PC-3 (cell line): ENCODE data around the gene SHROOM2. TPM values are rescaled to one million over a fixed set of nuclear protein-coding genes. Genes with fewer than 3 reads are reported as not detected.

ENCODE experiments used
- ATAC-seq: fragments of 200-7000 bp; cut with Tn5 transposase; 2 replicates; pipeline ENCODE4 v1.9.1; 2020; ENCODE audit warnings: mild to moderate bottlenecking, moderate library complexity
- BruUV-seq: library from RNA; stranded (reverse); fragments of 400-500 nt; replicated peaks from 2 replicates; lab custom pipeline; 2021; lab: Mats Ljungman, UMichigan
- CTCF ChIA-PET: fragments of 300-600 bp; sonication (Branson Sonifier 250); formaldehyde crosslinking; loops from one replicate; lab custom pipeline; 2022; ENCODE audit warnings: antibody characterized with exemption; lab: Charles Lee
- POLR2A ChIA-PET: fragments of 300-600 bp; sonication (Branson Sonifier 250); formaldehyde crosslinking; loops from one replicate; lab custom pipeline; 2022; ENCODE audit warnings: antibody characterized with exemption; ENCODE audit not compliant: unreplicated experiment; lab: Charles Lee
- DNase-seq: peaks from one replicate; pipeline ENCODE4 v3.0.0-alpha.2; 2015
- H2AFZ ChIP-seq: fragments of 300-600 bp; sonication (generic); 2 replicates; pipeline ENCODE4 v1.6.0; 2016; ENCODE audit warnings: antibody characterized with exemption, low read length
- H3F3A ChIP-seq: fragments of 300-600 bp; sonication (generic); one replicate; pipeline ENCODE4 v1.6.0; 2017; ENCODE audit warnings: antibody characterized with exemption, low read length, control low read depth, mild to moderate bottlenecking; ENCODE audit not compliant: unreplicated experiment
- H3K27ac ChIP-seq: fragments of 300-600 bp; sonication (generic); 2 replicates; pipeline ENCODE4 v1.5.1; 2016; ENCODE audit warnings: mild to moderate bottlenecking, low read length
- H3K27me3 ChIP-seq: fragments of 300-600 bp; sonication (generic); 2 replicates; pipeline ENCODE4 v1.6.1; 2016; ENCODE audit warnings: low read length, mixed read lengths
- H3K36me3 ChIP-seq: fragments of 300-600 bp; sonication (generic); 2 replicates; pipeline ENCODE4 v1.6.1; 2016; ENCODE audit warnings: low read depth, mixed run types, low read length, mixed read lengths
- H3K4me1 ChIP-seq: fragments of 300-600 bp; sonication (generic); 2 replicates; pipeline ENCODE4 v1.5.1; 2016; ENCODE audit warnings: low read length; ENCODE audit not compliant: insufficient read depth
- H3K4me2 ChIP-seq: fragments of 300-600 bp; sonication (generic); 2 replicates; pipeline ENCODE4 v1.6.0; 2016; ENCODE audit warnings: low read length
- H3K4me3 ChIP-seq: fragments of 300-600 bp; sonication (generic); 2 replicates; pipeline ENCODE4 v1.5.1; 2016; ENCODE audit warnings: mild to moderate bottlenecking, low read length, mixed read lengths
- H3K79me2 ChIP-seq: fragments of 300-600 bp; sonication (generic); 2 replicates; pipeline ENCODE4 v1.6.1; 2017; ENCODE audit warnings: low read length, mixed read lengths
- H3K9ac ChIP-seq: fragments of 300-600 bp; sonication (generic); 2 replicates; pipeline ENCODE4 v1.6.0; 2016; ENCODE audit warnings: mild to moderate bottlenecking, low read length
- H3K9me2 ChIP-seq: fragments of 300-600 bp; sonication (generic); replicated peaks from 2 replicates; pipeline ENCODE4 v1.6.1; 2016; ENCODE audit warnings: mixed run types, low read length, mixed read lengths
- H3K9me3 ChIP-seq: fragments of 300-600 bp; sonication (generic); 2 replicates; pipeline ENCODE4 v1.6.1; 2016; ENCODE audit warnings: low read length, mixed read lengths
- H4K20me1 ChIP-seq: fragments of 300-600 bp; sonication (generic); 2 replicates; pipeline ENCODE4 v1.6.1; 2016; ENCODE audit warnings: low read length, mixed read lengths
- EZH2 ChIP-seq: fragments of 300-600 bp; sonication (generic); IDR thresholded peaks from one replicate; pipeline ENCODE4 v1.6.1; 2017; ENCODE audit warnings: antibody characterized with exemption, mild to moderate bottlenecking, low read length; ENCODE audit not compliant: unreplicated experiment
- EZH2phosphoT487 ChIP-seq: fragments of 300-600 bp; sonication (generic); IDR thresholded peaks from 2 replicates; pipeline ENCODE4 v1.6.1; 2018; ENCODE audit warnings: mild to moderate bottlenecking, antibody characterized with exemption, low read length, borderline replicate concordance
- intact Hi-C: fragments of 100-400 bp; cut with micrococcal nuclease; formaldehyde crosslinking; loops from 2 replicates; pipeline ENCODE4 v1.9.0; 2023
- total RNA-seq: library from RNA; depleted of rRNA; stranded (reverse); fragments of >200 nt; gene quantifications from 2 replicates; pipeline ENCODE4 v1.2.3, GENCODE V29; 2014
- TF ChIP-seq, protein P1 (sequence below): fragments of 300-600 bp; sonication (generic); conservative IDR thresholded peaks from 2 replicates; pipeline ENCODE4 v1.5.1; 2017; ENCODE audit warnings: antibody characterized with exemption, low read depth, mild to moderate bottlenecking, low read length

Gene SHROOM2
- total RNA-seq, 1 experiment from 2014 or later, result 6.5 TPM

DNA sequence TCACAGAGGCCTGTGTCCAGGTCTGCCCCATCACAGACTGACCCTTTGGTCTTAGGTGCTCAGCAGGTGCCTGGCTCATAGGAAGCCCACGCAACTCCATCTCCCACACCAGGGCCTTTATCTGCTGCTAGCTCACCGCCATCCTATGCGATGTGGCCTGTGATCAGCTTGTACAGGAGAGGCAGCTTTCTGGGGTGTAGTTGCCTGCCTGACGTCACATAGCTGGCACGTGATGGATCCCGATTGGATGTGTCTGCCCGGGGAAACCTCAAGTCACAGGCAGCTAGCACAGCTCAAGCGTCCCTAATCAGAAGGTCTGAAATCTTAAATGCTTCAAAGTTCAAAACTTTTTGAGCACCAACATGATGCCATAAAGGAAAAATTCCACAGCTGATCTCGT is 139.8 kb downstream of the SHROOM2 start:
- DNase-seq, result no peak
- Histone ChIP-seq H4K20me1 (no peaks in the 10 kb centered on the region), H3K4me3 (no peak overlapping the region), H3K9me2 (no peaks in the 10 kb centered on the region), H3K4me2 (no peak overlapping the region), H3K9ac (no peak overlapping the region), H3F3A (no peaks in the 10 kb centered on the region), H3K4me1 (no peaks in the 10 kb centered on the region), H3K9me3 (no peaks in the 10 kb centered on the region), H3K79me2 (no peaks in the 10 kb centered on the region), H3K27me3 (no peaks in the 10 kb centered on the region), H2AFZ (no peak overlapping the region), H3K36me3 (no peaks in the 10 kb centered on the region), H3K27ac (no peak overlapping the region)
- intact Hi-C loops, result no loop called here
- BruUV-seq, result no TSS peak
- CTCF ChIA-PET, result no interaction called here
- no peak for TF ChIP-seq EZH2phosphoT487
- TF ChIP-seq, protein P1, sequence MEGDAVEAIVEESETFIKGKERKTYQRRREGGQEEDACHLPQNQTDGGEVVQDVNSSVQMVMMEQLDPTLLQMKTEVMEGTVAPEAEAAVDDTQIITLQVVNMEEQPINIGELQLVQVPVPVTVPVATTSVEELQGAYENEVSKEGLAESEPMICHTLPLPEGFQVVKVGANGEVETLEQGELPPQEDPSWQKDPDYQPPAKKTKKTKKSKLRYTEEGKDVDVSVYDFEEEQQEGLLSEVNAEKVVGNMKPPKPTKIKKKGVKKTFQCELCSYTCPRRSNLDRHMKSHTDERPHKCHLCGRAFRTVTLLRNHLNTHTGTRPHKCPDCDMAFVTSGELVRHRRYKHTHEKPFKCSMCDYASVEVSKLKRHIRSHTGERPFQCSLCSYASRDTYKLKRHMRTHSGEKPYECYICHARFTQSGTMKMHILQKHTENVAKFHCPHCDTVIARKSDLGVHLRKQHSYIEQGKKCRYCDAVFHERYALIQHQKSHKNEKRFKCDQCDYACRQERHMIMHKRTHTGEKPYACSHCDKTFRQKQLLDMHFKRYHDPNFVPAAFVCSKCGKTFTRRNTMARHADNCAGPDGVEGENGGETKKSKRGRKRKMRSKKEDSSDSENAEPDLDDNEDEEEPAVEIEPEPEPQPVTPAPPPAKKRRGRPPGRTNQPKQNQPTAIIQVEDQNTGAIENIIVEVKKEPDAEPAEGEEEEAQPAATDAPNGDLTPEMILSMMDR, result no peak
- no peak for TF ChIP-seq EZH2
- no peak for ATAC-seq
- POLR2A ChIA-PET, result no interaction called here

DNA sequence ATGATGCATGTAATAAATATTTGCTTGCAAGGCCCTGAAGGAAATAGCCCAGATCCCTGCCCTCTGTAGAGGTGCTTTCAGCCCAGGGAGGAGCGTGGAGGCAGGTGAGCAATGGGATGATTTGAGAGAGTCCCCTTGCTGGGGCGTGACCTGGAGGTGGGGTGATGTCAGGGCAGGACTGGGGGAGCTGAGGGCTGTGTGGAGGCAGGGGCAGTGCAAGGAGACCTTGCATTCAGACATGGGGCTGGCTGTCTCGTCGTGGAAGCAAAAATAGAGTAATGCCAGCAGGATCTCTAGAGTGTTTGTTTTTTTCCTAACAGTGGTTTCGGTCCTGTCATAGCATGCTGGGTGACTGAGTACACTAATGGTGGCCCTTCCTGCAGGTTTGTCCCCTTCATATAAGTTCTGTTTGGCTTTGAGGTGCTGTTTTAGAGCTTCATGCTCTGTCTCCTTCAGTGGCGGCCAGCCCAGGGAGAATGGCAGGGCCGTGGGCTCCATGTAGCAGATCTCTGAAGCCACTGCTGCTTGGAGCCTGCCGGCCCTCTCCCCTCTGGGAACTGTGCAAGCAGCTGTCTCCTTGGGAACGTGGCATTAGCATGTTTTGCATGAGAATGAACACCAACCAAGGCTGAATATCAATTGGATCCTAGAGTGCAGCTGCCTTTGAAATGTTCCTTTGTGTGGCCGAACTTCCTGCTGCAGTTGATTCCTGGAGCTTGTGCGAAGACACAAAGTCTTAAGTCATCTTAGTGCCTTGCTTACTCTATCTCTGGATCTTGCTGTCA is 141.7 kb downstream of the SHROOM2 start:
- Histone ChIP-seq H3K27me3 (no peaks in the 10 kb centered on the region), H3K4me3 (no peak overlapping the region), H3K9ac (no peak overlapping the region), H3K9me3 (no peaks in the 10 kb centered on the region), H3K36me3 (no peaks in the 10 kb centered on the region), H4K20me1 (no peaks in the 10 kb centered on the region), H3K79me2 (no peaks in the 10 kb centered on the region), H2AFZ (no peak overlapping the region), H3K4me1 (no peaks in the 10 kb centered on the region), H3F3A (no peaks in the 10 kb centered on the region), H3K9me2 (no peaks in the 10 kb centered on the region), H3K4me2 (no peak overlapping the region), H3K27ac (no peak overlapping the region)
- ChIA-PET CTCF (no interaction called here), POLR2A (interaction anchor here (0.7 kb wide), 1 partner anchor 28 kb away, joined by 3 read pairs; no protein-coding TSS in a partner anchor)
- no TSS peak for BruUV-seq
- intact Hi-C loops, result no loop called here
- DNase-seq, result no peak
- no peak for ATAC-seq
- TF ChIP-seq EZH2, result no peak
- TF ChIP-seq, protein P1, result no peak

DNA sequence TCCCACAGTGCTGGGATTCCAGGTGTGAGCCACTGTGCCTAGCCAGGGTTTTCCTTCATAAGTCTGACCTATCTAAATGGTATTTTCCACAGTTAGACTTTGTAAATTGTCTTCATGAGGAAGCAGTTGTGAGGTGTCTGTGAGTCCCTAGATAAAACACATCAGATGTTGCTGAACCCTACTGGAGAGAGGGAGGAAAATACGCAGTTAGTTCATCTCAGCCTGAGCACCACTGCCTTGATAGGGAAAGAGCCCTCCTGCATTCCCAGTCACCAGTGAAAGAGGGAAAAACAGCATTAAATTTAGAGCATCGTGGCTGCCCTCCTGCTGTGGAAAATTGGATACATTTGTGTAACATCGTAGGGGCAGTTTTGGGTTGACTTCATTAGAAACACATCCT is 149.2 kb downstream of the SHROOM2 start:
- no peaks in the 10 kb centered on the region for H3F3A ChIP-seq
- POLR2A ChIA-PET, result no interaction called here
- intact Hi-C loops, result no loop called here
- no peaks in the 10 kb centered on the region for H3K27me3 ChIP-seq
- DNase-seq (no peak), ATAC-seq (no peak)
- no peak overlapping the region for H3K4me2 ChIP-seq
- H3K9me3 ChIP-seq, result no peaks in the 10 kb centered on the region
- peaks cover 4% of the 10 kb centered on the region for H3K4me1 ChIP-seq
- no peaks in the 10 kb centered on the region for H3K36me3 ChIP-seq
- H2AFZ ChIP-seq, result no peak overlapping the region
- H3K27ac ChIP-seq, result no peak overlapping the region
- no peak overlapping the region for H3K9ac ChIP-seq
- CTCF ChIA-PET, result no interaction called here
- H3K9me2 ChIP-seq, result no peaks in the 10 kb centered on the region
- no peaks in the 10 kb centered on the region for H3K79me2 ChIP-seq
- TF ChIP-seq EZH2 (no peak), EZH2phosphoT487 (no peak)
- TF ChIP-seq, protein P1, result no peak
- H4K20me1 ChIP-seq, result no peaks in the 10 kb centered on the region
- H3K4me3 ChIP-seq, result no peak overlapping the region
- no TSS peak for BruUV-seq
